Activated CD8-positive, alpha-beta T cell treated with anti-CD3 and anti-CD28 coated beads for 36 hours (primary cell): ENCODE data around the gene PPT1. TPM values are rescaled to one million over a fixed set of nuclear protein-coding genes. Genes with fewer than 3 reads are reported as not detected.

ENCODE experiments used
- ATAC-seq: fragments of 200-7000 bp; cut with Tn5 transposase; one replicate; pipeline ENCODE4 v1.10.0; 2021; ENCODE audit warnings: mild to moderate bottlenecking, moderate library complexity
- CTCF ChIA-PET: fragments of 350-600 bp; sonication (Branson Sonifier 250); formaldehyde crosslinking; loops from one replicate; lab custom pipeline; 2021; ENCODE audit warnings: antibody characterized with exemption; lab: Charles Lee
- POLR2A ChIA-PET: fragments of 350-600 bp; sonication (Branson Sonifier 250); formaldehyde crosslinking; loops from one replicate; lab custom pipeline; 2021; ENCODE audit warnings: antibody characterized with exemption; lab: Charles Lee
- DNase-seq: peaks from one replicate; pipeline ENCODE4 v3.0.0-alpha.2; 2020
- H3K27ac Mint-ChIP-seq: one replicate; pipeline ENCODE4 v1.8.0; 2021; ENCODE audit warnings: mild to moderate bottlenecking, mixed read lengths
- H3K27me3 Mint-ChIP-seq: one replicate; pipeline ENCODE4 v1.8.0; 2021; ENCODE audit warnings: mixed read lengths
- H3K36me3 Mint-ChIP-seq: one replicate; pipeline ENCODE4 v1.8.0; 2021; ENCODE audit warnings: low read depth, mixed read lengths
- H3K4me1 Mint-ChIP-seq: one replicate; pipeline ENCODE4 v1.8.0; 2021; ENCODE audit warnings: low read depth, mixed read lengths
- H3K4me3 Mint-ChIP-seq: one replicate; pipeline ENCODE4 v1.8.0; 2021; ENCODE audit warnings: mild to moderate bottlenecking, moderate library complexity, mixed read lengths
- H3K9me3 Mint-ChIP-seq: one replicate; pipeline ENCODE4 v1.8.0; 2021; ENCODE audit warnings: mixed read lengths
- CTCF ChIP-seq: fragments of 200-600 bp; IDR thresholded peaks from one replicate; pipeline ENCODE4 v1.8.0; 2022; ENCODE audit warnings: antibody characterized with exemption, mild to moderate bottlenecking
- intact Hi-C: fragments of 100-400 bp; cut with micrococcal nuclease; formaldehyde crosslinking; loops from one replicate; pipeline ENCODE4 v1.10.0; 2022
- total RNA-seq, 2 experiments: library from RNA; stranded (reverse); gene quantifications; one replicate each; pipeline ENCODE4 v1.2.3, GENCODE V29; 2021

The PPT1 gene
- total RNA-seq, 2 experiments from 2014 or later, result 60.6 to 69.1 TPM

DNA sequence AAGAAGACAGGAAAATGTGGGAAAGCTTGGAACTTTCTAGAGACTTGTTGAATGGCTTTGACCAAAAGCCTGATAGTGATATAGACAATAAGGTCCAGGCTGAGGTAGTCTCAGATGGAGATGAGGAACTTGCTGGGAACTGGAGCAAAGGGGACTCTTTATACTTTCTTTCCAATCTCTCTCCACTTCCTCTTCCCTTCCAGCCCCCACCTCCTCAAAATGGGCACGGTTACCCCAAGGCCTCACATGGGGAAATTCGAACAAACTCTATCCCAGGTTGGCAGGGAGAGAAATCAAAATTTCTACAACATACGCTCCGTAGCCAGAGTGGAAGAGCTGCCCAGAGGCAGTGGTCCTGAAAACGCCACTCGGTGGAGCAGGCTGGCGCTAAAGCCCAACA, 15.2 kb downstream of the PPT1 start:
- no peaks in the 10 kb centered on the region for H3K9me3 Mint-ChIP-seq
- DNase-seq, result no peak
- H3K36me3 Mint-ChIP-seq, result peaks cover 42% of the 10 kb centered on the region
- ChIA-PET POLR2A (interaction anchor here (1.1 kb wide), 1 partner anchor 41 kb away, joined by 3 read pairs; the partner anchor contains the start of gene CAP1), CTCF (interaction anchor here (0.7 to 7.8 kb wide), 4 partner anchors 163 to 273 kb away, joined by 3 to 49 read pairs (median 4); no protein-coding TSS in a partner anchor)
- no peaks in the 10 kb centered on the region for H3K27me3 Mint-ChIP-seq
- no peak overlapping the region for H3K4me3 Mint-ChIP-seq
- TF ChIP-seq CTCF, result no peak
- ATAC-seq, result no peak
- H3K4me1 Mint-ChIP-seq, result peaks cover 5% of the 10 kb centered on the region
- intact Hi-C loops, result no loop called here
- H3K27ac Mint-ChIP-seq, result no peak overlapping the region

GRCh38 chr1:40079774-40080400, 17.2 kb downstream of the PPT1 start:
- H3K9me3 Mint-ChIP-seq, result no peaks in the 10 kb centered on the region
- no peaks in the 10 kb centered on the region for H3K27me3 Mint-ChIP-seq
- ChIA-PET CTCF (interaction anchor here (1.0 to 1.6 kb wide), 3 partner anchors 9 to 259 kb away, joined by 4 to 7 read pairs (median 4); no protein-coding TSS in a partner anchor), POLR2A (interaction anchor here (8.5 kb wide), 1 partner anchor 16 kb away, joined by 48 read pairs; no protein-coding TSS in a partner anchor)
- H3K4me3 Mint-ChIP-seq, result no peak overlapping the region
- DNase-seq, result no peak
- H3K4me1 Mint-ChIP-seq, result peaks cover 2% of the 10 kb centered on the region
- H3K27ac Mint-ChIP-seq, result no peak overlapping the region
- intact Hi-C loops, result no loop called here
- TF ChIP-seq CTCF, result no peak
- no peak for ATAC-seq
- H3K36me3 Mint-ChIP-seq, result peaks cover 39% of the 10 kb centered on the region

GRCh38 chr1:40078512-40079333, 18.3 kb downstream of the PPT1 start:
- peaks cover 41% of the 10 kb centered on the region for H3K36me3 Mint-ChIP-seq
- H3K4me1 Mint-ChIP-seq, result peaks cover 5% of the 10 kb centered on the region
- H3K27ac Mint-ChIP-seq, result peak overlapping the region; percentile 20
- ATAC-seq, result peak; percentile 94
- H3K9me3 Mint-ChIP-seq, result no peaks in the 10 kb centered on the region
- intact Hi-C loops, result no loop called here
- CTCF ChIA-PET, result interaction anchor here (0.8 to 4.3 kb wide), 20 partner anchors 8 to 263 kb away, joined by 3 to 27 read pairs (median 4); no protein-coding TSS in a partner anchor
- POLR2A ChIA-PET, result interaction anchor here (0.9 to 8.5 kb wide), 3 partner anchors 11 to 19 kb away, joined by 3 to 48 read pairs (median 4); no protein-coding TSS in a partner anchor
- peak; percentile 90 for TF ChIP-seq CTCF
- no peak overlapping the region for H3K4me3 Mint-ChIP-seq
- H3K27me3 Mint-ChIP-seq, result no peaks in the 10 kb centered on the region
- peak; percentile 62 for DNase-seq

DNA sequence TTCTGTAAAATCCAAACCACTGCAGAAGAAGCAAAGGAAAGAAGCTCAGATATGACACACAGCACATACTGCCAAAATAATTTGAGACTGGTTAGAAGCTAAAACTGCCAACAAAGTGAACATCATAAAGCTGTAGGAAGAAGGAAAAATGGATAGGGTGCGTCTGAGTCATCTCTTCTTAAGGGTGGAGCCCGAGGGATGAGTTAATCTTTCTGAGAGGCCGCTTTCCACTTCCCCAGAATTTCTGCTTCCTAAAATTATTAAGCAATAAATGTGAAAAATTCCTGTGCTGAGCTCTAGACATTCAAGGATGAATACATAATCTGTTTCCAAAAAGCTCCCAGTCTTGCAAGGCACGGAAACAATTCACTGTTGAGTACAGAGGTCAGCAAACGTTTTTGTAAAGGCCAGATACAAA, 20.1 kb downstream of the PPT1 start:
- H3K4me3 Mint-ChIP-seq, result no peak overlapping the region
- ChIA-PET CTCF (interaction anchor here (0.9 to 4.7 kb wide), 8 partner anchors 8 to 324 kb away, joined by 3 to 28 read pairs (median 16); no protein-coding TSS in a partner anchor), POLR2A (interaction anchor here (0.5 to 8.5 kb wide), 6 partner anchors 13 to 308 kb away, joined by 3 to 48 read pairs (median 3); no protein-coding TSS in a partner anchor)
- no peak for TF ChIP-seq CTCF
- H3K4me1 Mint-ChIP-seq, result peaks cover 12% of the 10 kb centered on the region
- ATAC-seq (no peak), DNase-seq (no peak)
- peak overlapping the region; percentile 38 for H3K27ac Mint-ChIP-seq
- no peaks in the 10 kb centered on the region for H3K9me3 Mint-ChIP-seq
- no peaks in the 10 kb centered on the region for H3K27me3 Mint-ChIP-seq
- H3K36me3 Mint-ChIP-seq, result peaks cover 43% of the 10 kb centered on the region
- intact Hi-C loops, result no loop called here
